Putamen (tissue), 1 donor: ENCODE results near the gene NRN1L.
"Not testable (repeated sequence)": the region's sequence is repeated elsewhere in the genome, so short reads cannot be mapped to it uniquely, and the experiment has no call there.

Source experiments
- DNase-seq: peaks from one replicate; pipeline ENCODE4 v3.0.0-alpha.2; 2016; ENCODE audit warnings: low spot score

NRN1L gene

GRCh38 chr16:67882374-67883145 is 2.1 kb upstream of the NRN1L start:
- DNase-seq, result peak; percentile 93

- no peak for DNase-seq
Observed at GRCh38 chr16:67883146-67883871, 1.4 kb upstream of the NRN1L start.

GRCh38 chr16:67883872-67884261 is 818 bp upstream of the NRN1L start:
- no peak for DNase-seq

- no peak for DNase-seq
Observed at GRCh38 chr16:67885545-67885944, 860 bp downstream of the NRN1L start.

- DNase-seq, result no peak
Observed at GRCh38 chr16:67885976-67886375, 1.3 kb downstream of the NRN1L start.

- no peak for DNase-seq
Observed at GRCh38 chr16:67886387-67886786, 1.7 kb downstream of the NRN1L start.

GRCh38 chr16:67888331-67888730 is 3.6 kb downstream of the NRN1L start:
- no peak for DNase-seq

- no peak for DNase-seq
Observed at GRCh38 chr16:67892375-67892774, 7.7 kb downstream of the NRN1L start.

- peak; percentile 97 for DNase-seq
Observed at GRCh38 chr16:67892899-67893742, 8.4 kb downstream of the NRN1L start, which contains the start of gene PSKH1. Gene PSKH1 (plus strand): TSS chr16:67893254. CDS start chr16:67908750, 15,496 bp downstream.

GRCh38 chr16:67893743-67894399 is 9.2 kb downstream of the NRN1L start:
- no peak for DNase-seq

GRCh38 chr16:67897231-67897630 is 12.5 kb downstream of the NRN1L start:
- DNase-seq, result no peak

GRCh38 chr16:67901734-67902133 is 17.0 kb downstream of the NRN1L start:
- no peak for DNase-seq

GRCh38 chr16:67902831-67903230 is 18.1 kb downstream of the NRN1L start:
- DNase-seq, result no peak

GRCh38 chr16:67907397-67908180 is 22.9 kb downstream of the NRN1L start:
- no peak for DNase-seq

- no peak for DNase-seq
Observed at GRCh38 chr16:67909056-67909742, 24.5 kb downstream of the NRN1L start.

GRCh38 chr16:67910158-67910557 is 25.5 kb downstream of the NRN1L start:
- peak; percentile 94 for DNase-seq

GRCh38 chr16:67914758-67915495 is 30.2 kb downstream of the NRN1L start:
- DNase-seq, result no peak

- DNase-seq, result not testable (repeated sequence)
Observed at GRCh38 chr16:67915496-67915769, 30.7 kb downstream of the NRN1L start.

GRCh38 chr16:67915831-67916723 is 31.4 kb downstream of the NRN1L start:
- DNase-seq, result no peak
